Activated T-helper 1 cell treated with anti-CD3 and anti-CD28 coated beads, Interleukin-12 subunit alpha, Interleukin-12 subunit beta, Interleukin-2, Interleukin-4 antibody, amounts not matched to agents 30 ng/mL and 10 ng/mL and 1 ng/mL, durations not matched to agents 14 hours and 24 hours and 36 hours (primary cell): Measurements from ENCODE around the gene FREM3. TPM values are rescaled to one million over a fixed set of nuclear protein-coding genes. Genes with fewer than 3 reads are reported as not detected.
"Not testable (repeated sequence)": the region's sequence is repeated elsewhere in the genome, so short reads cannot be mapped to it uniquely, and the experiment has no call there.

Experiments
- DNase-seq: peaks from one replicate; pipeline ENCODE4 v3.0.0; 2021; ENCODE audit warnings: low spot score
- H3K27ac Mint-ChIP-seq: one replicate; pipeline ENCODE4 v1.8.0; 2021; ENCODE audit warnings: mild to moderate bottlenecking, mixed read lengths
- H3K27me3 Mint-ChIP-seq: one replicate; pipeline ENCODE4 v1.8.0; 2022; ENCODE audit warnings: mild to moderate bottlenecking, moderate library complexity, mixed read lengths; ENCODE audit not compliant: insufficient read depth
- H3K36me3 Mint-ChIP-seq: one replicate; pipeline ENCODE4 v1.8.0; 2021; ENCODE audit warnings: low read depth, mixed read lengths
- H3K4me1 Mint-ChIP-seq: one replicate; pipeline ENCODE4 v1.8.0; 2021; ENCODE audit warnings: low read depth, mixed read lengths
- H3K4me3 Mint-ChIP-seq: one replicate; pipeline ENCODE4 v1.8.0; 2021; ENCODE audit warnings: mild to moderate bottlenecking, moderate library complexity, mixed read lengths
- H3K9me3 Mint-ChIP-seq: one replicate; pipeline ENCODE4 v1.8.0; 2021; ENCODE audit warnings: mixed read lengths
- intact Hi-C: fragments of 100-400 bp; cut with micrococcal nuclease; formaldehyde crosslinking; loops from one replicate; pipeline ENCODE4 v1.15.1; 2024
- total RNA-seq: library from RNA; stranded (reverse); gene quantifications from 2 replicates; pipeline ENCODE4 v1.2.3, GENCODE V29; 2022

The FREM3 gene
- total RNA-seq, 1 donor from 2014 or later = not detected

GRCh38 chr4:143711543-143712154 lies 11.2 kb upstream of the FREM3 start:
- H3K27me3 Mint-ChIP-seq = no peaks in the 10 kb centered on the region
- no peaks in the 10 kb centered on the region for H3K9me3 Mint-ChIP-seq
- no peaks in the 10 kb centered on the region for H3K36me3 Mint-ChIP-seq
- H3K4me3 Mint-ChIP-seq = no peak overlapping the region
- intact Hi-C loops = no loop called here
- H3K27ac Mint-ChIP-seq = no peak overlapping the region
- DNase-seq = no peak
- H3K4me1 Mint-ChIP-seq = no peaks in the 10 kb centered on the region

- Mint-ChIP-seq H3K4me1 (peaks cover 9% of the 10 kb centered on the region), H3K27ac (no peak overlapping the region), H3K4me3 (peak overlapping the region; percentile 52), H3K36me3 (no peaks in the 10 kb centered on the region), H3K9me3 (no peaks in the 10 kb centered on the region), H3K27me3 (peaks cover 29% of the 10 kb centered on the region)
- intact Hi-C loops = no loop called here
- DNase-seq = no peak
Measured at GRCh38 chr4:143701365-143701764, 890 bp upstream of the FREM3 start.

DNA sequence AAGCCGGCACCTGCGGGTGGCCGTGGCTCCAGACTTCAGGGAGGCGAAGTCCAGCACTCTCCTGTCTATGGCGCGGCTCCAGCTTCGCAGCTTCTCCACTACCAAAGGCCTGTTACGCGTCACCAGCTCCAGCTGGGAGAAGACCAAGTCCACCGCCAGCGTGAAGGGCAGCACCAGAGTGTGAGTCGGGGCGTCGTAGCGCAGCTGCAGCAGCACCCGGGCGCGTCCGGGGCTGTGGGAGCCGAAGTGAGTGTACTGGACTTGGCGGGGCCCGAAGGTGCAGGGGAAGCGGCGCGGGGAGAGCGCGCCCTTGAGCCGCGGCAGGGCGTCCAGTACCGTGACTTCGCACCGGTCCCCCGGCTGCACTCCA lies 444 bp downstream of the FREM3 start:
- Mint-ChIP-seq H3K27ac (no peak overlapping the region), H3K4me3 (no peak overlapping the region), H3K27me3 (peaks cover 29% of the 10 kb centered on the region), H3K9me3 (no peaks in the 10 kb centered on the region), H3K4me1 (peaks cover 9% of the 10 kb centered on the region), H3K36me3 (no peaks in the 10 kb centered on the region)
- no peak for DNase-seq
- intact Hi-C loops = no loop called here

DNA sequence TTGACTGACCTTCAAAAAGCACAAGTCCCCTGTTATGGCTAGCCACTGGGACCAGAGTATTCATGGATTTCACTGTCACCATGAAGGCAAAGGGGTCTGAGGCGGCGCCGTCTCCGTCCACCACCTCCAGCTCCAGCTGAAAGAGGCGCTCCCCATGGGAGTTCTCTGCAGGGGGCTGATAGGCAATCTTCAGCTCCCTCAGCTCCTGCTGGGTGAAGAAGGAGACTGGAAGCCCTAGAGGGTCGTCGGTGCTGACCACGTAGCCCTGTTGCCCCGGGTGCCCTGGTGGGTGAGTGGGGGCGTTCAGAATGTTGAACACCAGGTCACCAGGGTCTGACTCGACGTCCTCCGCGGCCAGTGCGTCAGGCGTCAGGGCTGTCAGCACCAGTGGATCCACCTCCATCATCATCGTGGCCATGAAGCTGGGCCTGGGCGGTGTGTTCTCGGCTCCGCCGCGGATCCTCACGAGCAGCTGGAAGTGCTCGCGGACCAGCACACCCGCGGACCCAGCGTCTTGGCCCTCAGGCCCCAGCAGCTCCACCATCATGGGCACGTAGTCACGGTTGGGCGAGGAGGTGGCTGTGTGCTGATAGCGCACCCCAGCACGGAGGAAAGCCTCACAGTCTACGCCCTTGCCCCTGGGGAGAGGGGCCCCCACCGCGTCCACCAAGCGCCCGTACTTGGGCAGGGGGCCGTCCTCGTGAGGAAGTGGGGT lies 987 bp downstream of the FREM3 start:
- peaks cover 28% of the 10 kb centered on the region for H3K27me3 Mint-ChIP-seq
- H3K4me3 Mint-ChIP-seq = no peak overlapping the region
- intact Hi-C loops = no loop called here
- H3K36me3 Mint-ChIP-seq = no peaks in the 10 kb centered on the region
- no peak for DNase-seq
- H3K4me1 Mint-ChIP-seq = peaks cover 9% of the 10 kb centered on the region
- H3K27ac Mint-ChIP-seq = no peak overlapping the region
- no peaks in the 10 kb centered on the region for H3K9me3 Mint-ChIP-seq

- Mint-ChIP-seq H3K36me3 (no peaks in the 10 kb centered on the region), H3K4me3 (no peak overlapping the region), H3K27ac (no peak overlapping the region), H3K9me3 (no peaks in the 10 kb centered on the region), H3K27me3 (peaks cover 3% of the 10 kb centered on the region), H3K4me1 (no peaks in the 10 kb centered on the region)
- intact Hi-C loops = no loop called here
- no peak for DNase-seq
Measured at GRCh38 chr4:143693856-143694255, 6.6 kb downstream of the FREM3 start.

DNA sequence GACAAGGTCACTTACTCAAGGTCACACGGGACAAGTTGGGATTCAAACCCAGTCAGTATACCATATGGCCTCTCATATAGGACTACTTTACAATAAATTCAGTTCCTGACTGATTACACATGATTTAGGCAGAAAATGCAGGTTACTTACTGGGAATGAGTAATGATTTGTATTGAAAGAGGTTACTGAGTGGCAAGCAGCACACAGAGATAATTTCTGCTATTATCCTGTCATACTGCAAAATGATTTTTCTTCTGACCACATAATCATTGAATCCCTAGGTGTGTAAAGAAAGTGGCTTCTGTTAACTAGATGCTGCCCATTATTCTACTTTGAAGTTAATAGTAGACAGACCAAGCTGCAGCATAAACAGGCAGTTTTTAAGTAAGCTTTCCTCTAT lies 8.2 kb downstream of the FREM3 start:
- Mint-ChIP-seq H3K27me3 (peaks cover 3% of the 10 kb centered on the region), H3K4me3 (no peak overlapping the region), H3K36me3 (no peaks in the 10 kb centered on the region), H3K4me1 (no peaks in the 10 kb centered on the region), H3K9me3 (no peaks in the 10 kb centered on the region), H3K27ac (no peak overlapping the region)
- intact Hi-C loops = no loop called here
- DNase-seq = no peak

- no peaks in the 10 kb centered on the region for H3K27me3 Mint-ChIP-seq
- no peak for DNase-seq
Measured at GRCh38 chr4:143679434-143679833, 21.0 kb downstream of the FREM3 start.

DNA sequence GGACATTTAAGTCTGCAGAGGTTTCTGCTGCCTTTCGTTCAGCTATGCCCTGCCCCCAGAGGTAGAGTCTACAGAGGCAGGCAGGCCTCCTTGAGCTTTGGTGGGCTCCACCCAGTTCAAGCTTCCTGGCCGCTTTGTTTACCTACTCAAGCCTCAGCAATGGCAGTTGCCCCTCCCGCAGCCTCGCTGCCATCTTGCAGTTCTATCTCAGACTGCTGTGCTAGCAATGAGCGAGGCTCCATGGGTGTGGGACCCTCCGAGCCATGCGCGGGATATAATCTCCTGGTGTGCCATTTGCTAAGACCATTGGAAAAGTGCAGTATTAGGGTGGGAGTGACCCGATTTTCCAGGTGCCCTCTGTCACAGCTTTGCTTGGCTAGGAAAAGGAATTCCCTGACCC lies 26.8 kb downstream of the FREM3 start:
- H3K4me3 Mint-ChIP-seq, H3K36me3 Mint-ChIP-seq, H3K4me1 Mint-ChIP-seq, intact Hi-C loops, H3K27ac Mint-ChIP-seq, DNase-seq, H3K27me3 Mint-ChIP-seq: not testable (repeated sequence)
- peaks cover 14% of the 10 kb centered on the region for H3K9me3 Mint-ChIP-seq

More at GRCh38 chr4:143679434-143679833, 21.0 kb downstream of the FREM3 start:
- intact Hi-C loops = no loop called here
- Mint-ChIP-seq H3K27ac (no peak overlapping the region), H3K9me3 (peaks cover 19% of the 10 kb centered on the region), H3K4me1 (no peaks in the 10 kb centered on the region), H3K36me3 (peaks cover under 1% of the 10 kb centered on the region), H3K4me3 (no peak overlapping the region)

- Mint-ChIP-seq H3K27me3 (no peaks in the 10 kb centered on the region), H3K4me3 (no peak overlapping the region), H3K4me1 (no peaks in the 10 kb centered on the region), H3K9me3 (peaks cover 3% of the 10 kb centered on the region), H3K27ac (no peak overlapping the region), H3K36me3 (no peaks in the 10 kb centered on the region)
- DNase-seq = no peak
- intact Hi-C loops = no loop called here
Measured at GRCh38 chr4:143668930-143669552, 31.4 kb downstream of the FREM3 start.

GRCh38 chr4:143667461-143667860 lies 33.0 kb downstream of the FREM3 start:
- no peaks in the 10 kb centered on the region for H3K9me3 Mint-ChIP-seq
- no peak overlapping the region for H3K27ac Mint-ChIP-seq
- H3K4me1 Mint-ChIP-seq = no peaks in the 10 kb centered on the region
- no peaks in the 10 kb centered on the region for H3K36me3 Mint-ChIP-seq
- no peak overlapping the region for H3K4me3 Mint-ChIP-seq
- intact Hi-C loops = no loop called here
- no peak for DNase-seq
- H3K27me3 Mint-ChIP-seq = no peaks in the 10 kb centered on the region

- no peak overlapping the region for H3K4me3 Mint-ChIP-seq
- H3K4me1 Mint-ChIP-seq = no peaks in the 10 kb centered on the region
- H3K36me3 Mint-ChIP-seq = no peaks in the 10 kb centered on the region
- no peaks in the 10 kb centered on the region for H3K27me3 Mint-ChIP-seq
- no peak for DNase-seq
- peaks cover 5% of the 10 kb centered on the region for H3K9me3 Mint-ChIP-seq
- no peak overlapping the region for H3K27ac Mint-ChIP-seq
- intact Hi-C loops = no loop called here
Measured at GRCh38 chr4:143658336-143658735, 42.1 kb downstream of the FREM3 start.

DNA sequence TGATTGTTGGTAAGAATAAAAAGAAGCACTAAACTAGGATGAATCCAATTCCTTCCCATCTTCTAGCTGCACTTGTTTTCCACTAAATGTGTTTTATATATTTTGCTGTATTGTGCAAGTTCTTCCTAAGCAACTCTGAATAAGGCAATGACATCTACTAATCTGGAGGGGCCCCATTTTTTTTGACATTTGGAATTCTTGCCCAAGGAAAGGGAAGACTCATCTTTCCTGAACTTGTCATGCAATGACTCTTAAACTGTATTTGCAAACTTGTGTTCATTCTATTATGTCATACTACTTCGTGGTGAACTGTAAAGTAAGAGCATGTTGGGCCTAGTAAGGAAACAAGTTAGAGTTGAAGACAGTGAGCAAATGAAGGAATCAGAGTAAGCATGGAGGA lies 45.9 kb downstream of the FREM3 start:
- Mint-ChIP-seq H3K36me3 (no peaks in the 10 kb centered on the region), H3K9me3 (peaks cover 5% of the 10 kb centered on the region), H3K4me1 (no peaks in the 10 kb centered on the region), H3K4me3 (no peak overlapping the region), H3K27ac (no peak overlapping the region), H3K27me3 (no peaks in the 10 kb centered on the region)
- DNase-seq = no peak
- intact Hi-C loops = no loop called here

GRCh38 chr4:143653031-143653430 lies 47.4 kb downstream of the FREM3 start:
- no peak overlapping the region for H3K27ac Mint-ChIP-seq
- no peak overlapping the region for H3K4me3 Mint-ChIP-seq
- peaks cover 11% of the 10 kb centered on the region for H3K9me3 Mint-ChIP-seq
- H3K36me3 Mint-ChIP-seq = no peaks in the 10 kb centered on the region
- no peaks in the 10 kb centered on the region for H3K4me1 Mint-ChIP-seq
- intact Hi-C loops = no loop called here
- no peak for DNase-seq
- H3K27me3 Mint-ChIP-seq = no peaks in the 10 kb centered on the region
